NCI-H226 (cell line): ENCODE data around the gene AP1B1.
A peak's percentile ranks its signal among the peaks of the same experiment; 100 is the strongest.
"Not testable (repeated sequence)": the region's sequence is repeated elsewhere in the genome, so short reads cannot be mapped to it uniquely, and the experiment has no call there.

Experiments
- DNase-seq: peaks from one replicate; pipeline ENCODE4 v3.0.0-alpha.2; 2015

AP1B1 gene

GRCh38 chr22:29387921-29388758 lies at the start of gene AP1B1:
Gene AP1B1 (minus strand): TSS chr22:29388570. CDS start chr22:29367243, 21,327 bp downstream.
- DNase-seq: peak; percentile 68

GRCh38 chr22:29435236-29436136 lies 47.1 kb upstream of the AP1B1 start:
- no peak for DNase-seq

- DNase-seq: no peak
Measured at GRCh38 chr22:29434288-29434687, 45.9 kb upstream of the AP1B1 start.

- no peak for DNase-seq
Measured at GRCh38 chr22:29433856-29434255, 45.5 kb upstream of the AP1B1 start.

- no peak for DNase-seq
Measured at GRCh38 chr22:29431986-29432385, 43.6 kb upstream of the AP1B1 start.

- no peak for DNase-seq
Measured at GRCh38 chr22:29427176-29427760, 38.9 kb upstream of the AP1B1 start.

GRCh38 chr22:29426476-29426875 lies 38.1 kb upstream of the AP1B1 start:
- no peak for DNase-seq

- not testable (repeated sequence) for DNase-seq
Measured at GRCh38 chr22:29418704-29419103, 30.3 kb upstream of the AP1B1 start.

GRCh38 chr22:29414951-29415591 lies 26.7 kb upstream of the AP1B1 start:
- peak; percentile 33 for DNase-seq

GRCh38 chr22:29412772-29413171 lies 24.4 kb upstream of the AP1B1 start:
- DNase-seq: not testable (repeated sequence)

- DNase-seq: not testable (repeated sequence)
Measured at GRCh38 chr22:29411569-29412211, 23.3 kb upstream of the AP1B1 start.

- DNase-seq: no peak
Measured at GRCh38 chr22:29408940-29409339, 20.6 kb upstream of the AP1B1 start.

- not testable (repeated sequence) for DNase-seq
Measured at GRCh38 chr22:29401538-29401937, 13.2 kb upstream of the AP1B1 start.

- no peak for DNase-seq
Measured at GRCh38 chr22:29400576-29400975, 12.2 kb upstream of the AP1B1 start.

- DNase-seq: no peak
Measured at GRCh38 chr22:29397791-29398190, 9.4 kb upstream of the AP1B1 start.

GRCh38 chr22:29396126-29396525 lies 7.8 kb upstream of the AP1B1 start:
- DNase-seq: no peak

GRCh38 chr22:29394931-29395581 lies 6.7 kb upstream of the AP1B1 start:
- DNase-seq: no peak

GRCh38 chr22:29393019-29393608 lies 4.7 kb upstream of the AP1B1 start:
- DNase-seq: no peak

GRCh38 chr22:29391546-29391945 lies 3.2 kb upstream of the AP1B1 start:
- DNase-seq: no peak

- DNase-seq: no peak
Measured at GRCh38 chr22:29390270-29390669, 1.9 kb upstream of the AP1B1 start.

GRCh38 chr22:29388759-29389090 lies 355 bp upstream of the AP1B1 start:
- DNase-seq: no peak

- DNase-seq: no peak
Measured at GRCh38 chr22:29386708-29387107, 1.7 kb downstream of the AP1B1 start.
